K562 (cell line): ENCODE results near the gene YJEFN3. TPM values are rescaled to one million over a fixed set of nuclear protein-coding genes. Genes with fewer than 3 reads are reported as not detected.

ENCODE experiments used
- ARID1B ChIP-seq: fragments of 450-650 bp; IDR thresholded peaks from 2 replicates; pipeline ENCODE4 v1.6.1; 2016; ENCODE audit warnings: antibody characterized with exemption, mild to moderate bottlenecking, inconsistent platforms
- ARID3A ChIP-seq: IDR thresholded peaks from 2 replicates; pipeline ENCODE4 v1.6.1; 2012; ENCODE audit warnings: low read depth, low read length, improper control_type of control experiment, borderline replicate concordance
- BHLHE40 ChIP-seq: IDR thresholded peaks from 2 replicates; pipeline ENCODE4 v1.6.1; 2011; ENCODE audit warnings: low read length, improper control_type of control experiment
- CREB3 ChIP-seq: fragments of 450-650 bp; conservative IDR thresholded peaks from 2 replicates; pipeline ENCODE4 v1.6.1; 2016; ENCODE audit warnings: missing genetic modification characterization, low read depth, mild to moderate bottlenecking, missing compliant biosample characterization, moderate library complexity
- DNMT1 ChIP-seq: fragments of 450-650 bp; IDR thresholded peaks from 2 replicates; pipeline ENCODE4 v1.6.1; 2016; ENCODE audit warnings: antibody characterized with exemption, mild to moderate bottlenecking
- DPF2 ChIP-seq: fragments of 450-650 bp; IDR thresholded peaks from 2 replicates; pipeline ENCODE4 v1.6.1; 2016
- EP300 ChIP-seq: IDR thresholded peaks from 2 replicates; pipeline ENCODE4 v1.6.1; 2012; ENCODE audit warnings: low read length, improper control_type of control experiment
- FOXA3 ChIP-seq, 2 experiments: fragments of 450-650 bp in 1 of 2; sonication (generic) in 1 of 2; formaldehyde crosslinking; IDR thresholded peaks in 1 of 2; conservative IDR thresholded peaks in 1 of 2; 2 replicates each; pipeline versions ENCODE4 v1.4.0 to v1.8.0; 2020 to 2022; ENCODE audit warnings: mild to moderate bottlenecking in 2 of 2, missing genetic modification reagents in 1 of 2
- GATAD2B ChIP-seq: fragments of 450-650 bp; IDR thresholded peaks from 2 replicates; pipeline ENCODE4 v1.6.1; 2017; ENCODE audit warnings: mild to moderate bottlenecking, borderline replicate concordance
- ILK ChIP-seq: fragments of 450-650 bp; IDR thresholded peaks from 2 replicates; pipeline ENCODE4 v1.6.1; 2016; ENCODE audit warnings: missing genetic modification characterization, low read depth, mild to moderate bottlenecking, missing compliant biosample characterization, moderate library complexity, borderline replicate concordance
- NCOR1 ChIP-seq: fragments of 450-650 bp; IDR thresholded peaks from 2 replicates; pipeline ENCODE4 v1.6.1; 2016; ENCODE audit warnings: mild to moderate bottlenecking, moderate library complexity
- NFIC ChIP-seq: fragments of 450-650 bp; IDR thresholded peaks from 2 replicates; pipeline ENCODE4 v1.6.1; 2017; ENCODE audit warnings: mild to moderate bottlenecking, inconsistent platforms
- NR2C1 ChIP-seq, 2 experiments: fragments of 450-650 bp; IDR thresholded peaks; 2 replicates each; pipeline ENCODE4 v1.6.1; 2017; ENCODE audit warnings: mild to moderate bottlenecking in 2 of 2, antibody characterized with exemption in 1 of 2, inconsistent platforms in 1 of 2, missing compliant biosample characterization in 1 of 2, missing genetic modification characterization in 1 of 2
- PML ChIP-seq: IDR thresholded peaks from 2 replicates; pipeline ENCODE4 v1.6.1; 2012; ENCODE audit warnings: low read length, inconsistent platforms
- POLR2AphosphoS2 ChIP-seq: IDR thresholded peaks from 2 replicates; pipeline ENCODE4 v1.6.1; 2012; ENCODE audit warnings: low read length, improper control_type of control experiment
- RCOR1 ChIP-seq, 2 experiments: IDR thresholded peaks; 2 replicates each; pipeline ENCODE4 v1.6.1; 2012; ENCODE audit warnings: low read depth in 2 of 2, low read length in 2 of 2, borderline replicate concordance in 1 of 2, improper control_type of control experiment in 1 of 2
- SMARCA4 ChIP-seq: fragments of 450-650 bp; IDR thresholded peaks from 2 replicates; pipeline ENCODE4 v1.6.1; 2016
- SMARCE1 ChIP-seq: fragments of 450-650 bp; IDR thresholded peaks from 2 replicates; pipeline ENCODE4 v1.7.1; 2016; ENCODE audit warnings: mild to moderate bottlenecking
- SP1 ChIP-seq: sonication (generic); formaldehyde crosslinking; IDR thresholded peaks from 2 replicates; pipeline ENCODE4 v1.8.1; 2022; ENCODE audit warnings: mild to moderate bottlenecking, missing genetic modification reagents
- TFAP4 ChIP-seq: sonication (generic); formaldehyde crosslinking; IDR thresholded peaks from 2 replicates; pipeline ENCODE4 v1.8.0; 2022; ENCODE audit warnings: missing genetic modification reagents, mild to moderate bottlenecking, moderate library complexity, borderline replicate concordance
- ZNF395 ChIP-seq: fragments of 200-800 bp; sonication (Bioruptor generic); IDR thresholded peaks from 2 replicates; pipeline ENCODE4 v1.6.1; 2017; ENCODE audit warnings: missing genetic modification characterization, missing compliant biosample characterization
- ZNF717 ChIP-seq: fragments of 250-450 bp; sonication (Bioruptor Pico); IDR thresholded peaks from 2 replicates; pipeline ENCODE4 v1.5.0; 2021
- polyA plus RNA-seq, 8 experiments: library from polyadenylated mRNA; depleted of rRNA in 4 of 8; stranded (reverse) in 5 of 8; unstranded in 3 of 8; fragments of >200 nt; fragmentation: Nextera tagmentation in 2 of 8; fragmentation: Illumina TruSeq in 1 of 8; extraction: Ambion mirVana in 2 of 8; extraction: Trizol in 1 of 8; gene quantifications; 2 replicates each; pipeline versions ENCODE4 v1.2.1 to v1.2.3, GENCODE V29; 2011 to 2014; ENCODE audit warnings: inconsistent platforms in 1 of 8, missing spikeins in 1 of 8
- total RNA-seq, 7 experiments: library from RNA; depleted of rRNA in 6 of 7; stranded (reverse); fragments of >200 nt in 6 of 7; fragmentation: Illumina TruSeq in 2 of 7; extraction: Trizol in 2 of 7; gene quantifications; 2 replicates each; pipeline versions ENCODE4 v1.2.1 to v1.2.3, GENCODE V29; 2011 to 2021; ENCODE audit warnings: low replicate concordance in 1 of 7

Gene YJEFN3
- total and polyA plus RNA-seq, 9 of the 15 experiments (the other 6 are each of a cell fraction or from before 2014, with no cell fraction given), result 0.04 to 5.8 (median 1.3) TPM; not detected in 1

- TF ChIP-seq DNMT1 (no peak), DPF2 (peak; percentile 58), NR2C1 (IDR thresholded peaks at IDR 0.05) (peak; percentile 59), NR2C1 (tag; IDR thresholded peaks at IDR 0.05) (peak; percentile 80), ZNF395 (0 out of 2 replicates have a peak, but pooled peaks have one; percentile 71), BHLHE40 (peak; percentile 59), ILK (no peak), POLR2AphosphoS2 (no peak), NCOR1 (0 out of 2 replicates have a peak, but pooled peaks have one; percentile 16), TFAP4 (0 out of 2 replicates have a peak, but pooled peaks have one; percentile 15), ZNF717 (CRISPR knock-in tag) (no peak), ARID3A (peak; percentile 63), EP300 (peak; percentile 55), CREB3 (tag) (no peak), NFIC (peak; percentile 93), RCOR1 (IDR thresholded peaks at IDR 0.05; ENCODE audit: borderline replicate concordance in 1 of 2, low read depth in 2 of 2, low read length in 2 of 2) (peak in 1 of 2 experiments; percentile 70; a peak in 2 of 4 replicates), ARID1B (peak; percentile 58), PML (0 out of 2 replicates have a peak, but pooled peaks have one; percentile 26), GATAD2B (no peak), SMARCE1 (0 out of 2 replicates have a peak, but pooled peaks have one; percentile 45), SMARCA4 (0 out of 2 replicates have a peak, but pooled peaks have one; percentile 38), SP1 (CRISPR knock-in tag) (0 out of 2 replicates have a peak, but pooled peaks have one; percentile 11), FOXA3 (CRISPR knock-in tag; conservative IDR thresholded peaks at IDR 0.05 in 1 of 2, IDR thresholded peaks at IDR 0.05 in 1 of 2) (no peak)
Observed at GRCh38 chr19:19487950-19488874, 40.5 kb upstream of the YJEFN3 start (continued).
